Fibroblast of lung (primary cell): ENCODE data around the gene HAND2. TPM values are rescaled to one million over a fixed set of nuclear protein-coding genes. Genes with fewer than 3 reads are reported as not detected.
A peak's percentile ranks its signal among the peaks of the same experiment; 100 is the strongest.

Experiments
- DNase-seq, 2 donors: peaks; one replicate each; pipeline versions ENCODE4 v3.0.0 to v3.0.0-alpha.2; 2010; ENCODE audit warnings: low read depth in 2 of 2
- H2AFZ ChIP-seq: 2 replicates; pipeline ENCODE4 v1.5.1; 2012; ENCODE audit warnings: low read length, control low read depth, inconsistent platforms
- H3K27ac ChIP-seq: 2 replicates; pipeline ENCODE4 v1.5.1; 2011; ENCODE audit warnings: low read length, control low read depth; ENCODE audit not compliant: insufficient read depth
- H3K27me3 ChIP-seq: 2 replicates; pipeline ENCODE4 v1.5.1; 2011; ENCODE audit warnings: mild to moderate bottlenecking, low read length; ENCODE audit not compliant: control insufficient read depth, insufficient read depth
- H3K36me3 ChIP-seq: 2 replicates; pipeline ENCODE4 v1.5.1; 2011; ENCODE audit warnings: low read length; ENCODE audit not compliant: control insufficient read depth, insufficient read depth
- H3K4me1 ChIP-seq: 2 replicates; pipeline ENCODE4 v1.5.1; 2011; ENCODE audit warnings: low read length; ENCODE audit not compliant: control insufficient read depth, insufficient read depth; ENCODE audit errors: extremely low read depth
- H3K4me2 ChIP-seq: 2 replicates; pipeline ENCODE4 v1.5.1; 2011; ENCODE audit warnings: low read length, control low read depth; ENCODE audit not compliant: insufficient read depth; ENCODE audit errors: extremely low read depth
- H3K4me3 ChIP-seq, 4 experiments: fragments of 200-600 bp in 1 of 4; sonication (generic) in 1 of 4; replicated peaks in 1 of 4; 2 replicates each; pipeline ENCODE4 v1.5.1; 2011 to 2016; ENCODE audit warnings: low read length in 4 of 4, low read depth in 3 of 4, mild to moderate bottlenecking in 3 of 4, control low read depth in 2 of 4, inconsistent platforms in 1 of 4, mixed read lengths in 1 of 4; ENCODE audit not compliant: insufficient read depth in 1 of 4; ENCODE audit errors: control extremely low read depth in 1 of 4
- H3K79me2 ChIP-seq: 2 replicates; pipeline ENCODE4 v1.5.1; 2012; ENCODE audit warnings: mild to moderate bottlenecking, low read length, inconsistent platforms; ENCODE audit not compliant: control insufficient read depth, insufficient read depth
- H3K9ac ChIP-seq: 2 replicates; pipeline ENCODE4 v1.5.1; 2011; ENCODE audit warnings: mild to moderate bottlenecking, low read length, control low read depth; ENCODE audit not compliant: insufficient read depth
- H3K9me3 ChIP-seq: 2 replicates; pipeline ENCODE4 v1.5.1; 2012; ENCODE audit warnings: low read depth, low read length; ENCODE audit not compliant: control insufficient read depth, insufficient read depth
- H4K20me1 ChIP-seq: 2 replicates; pipeline ENCODE4 v1.5.1; 2011; ENCODE audit warnings: low read length; ENCODE audit not compliant: control insufficient read depth, insufficient read depth; ENCODE audit errors: extremely low read depth
- EZH2 ChIP-seq: IDR thresholded peaks from 2 replicates; pipeline ENCODE4 v1.5.1; 2012; ENCODE audit warnings: low read length, control low read depth, mild to moderate bottlenecking; ENCODE audit errors: missing control alignments
- polyA plus RNA-seq, 2 donors: library from polyadenylated mRNA; depleted of rRNA in 1 of 2; stranded (reverse) in 1 of 2; unstranded in 1 of 2; fragments of >200 nt; gene quantifications; 2 replicates each; pipeline ENCODE4 v1.2.1, GENCODE V29; 2011 to 2012; ENCODE audit warnings: missing spikeins in 1 of 2
- total RNA-seq: library from RNA; depleted of rRNA; stranded (reverse); fragments of >200 nt; gene quantifications from 2 replicates; pipeline ENCODE4 v1.2.1, GENCODE V29; 2014
- TF ChIP-seq, protein P1 (sequence below), 2 donors: IDR thresholded peaks in 1 of 2; conservative IDR thresholded peaks in 1 of 2; 1 replicate in 1 of 2; 2 replicates in 1 of 2; pipeline ENCODE4 v1.5.1; 2011 to 2012; ENCODE audit warnings: low read length in 2 of 2, control low read depth in 1 of 2, inconsistent platforms in 1 of 2, low read depth in 1 of 2, mild to moderate bottlenecking in 1 of 2

HAND2 gene
- total and polyA plus RNA-seq, 2 donors (not counting 1 experiment from before 2014, with no cell fraction given) = under 0.01 to 0.51 TPM

DNA sequence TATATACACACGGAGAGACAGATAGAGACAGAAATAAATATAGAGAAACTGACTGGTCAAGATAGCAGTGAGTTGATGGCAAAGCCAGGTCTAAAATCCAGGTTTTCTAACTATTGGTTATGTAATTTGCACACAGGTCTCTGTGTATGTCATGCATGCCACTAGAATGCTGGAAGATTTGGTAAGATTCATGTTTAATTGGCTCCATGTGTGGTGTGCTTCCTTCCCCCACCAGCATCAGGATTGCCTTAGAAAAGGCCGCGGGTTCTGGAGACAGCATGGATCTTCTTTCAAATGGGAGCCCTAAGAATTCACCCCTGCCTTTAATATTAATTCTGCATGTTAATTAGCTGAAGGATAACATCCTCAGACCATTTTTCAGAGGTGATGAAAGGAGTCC lies 31.3 kb downstream of the HAND2 start:
- peaks cover 5% of the 10 kb centered on the region for H3K4me1 ChIP-seq
- H4K20me1 ChIP-seq = no peaks in the 10 kb centered on the region
- TF ChIP-seq EZH2 = no peak
- TF ChIP-seq, protein P1, sequence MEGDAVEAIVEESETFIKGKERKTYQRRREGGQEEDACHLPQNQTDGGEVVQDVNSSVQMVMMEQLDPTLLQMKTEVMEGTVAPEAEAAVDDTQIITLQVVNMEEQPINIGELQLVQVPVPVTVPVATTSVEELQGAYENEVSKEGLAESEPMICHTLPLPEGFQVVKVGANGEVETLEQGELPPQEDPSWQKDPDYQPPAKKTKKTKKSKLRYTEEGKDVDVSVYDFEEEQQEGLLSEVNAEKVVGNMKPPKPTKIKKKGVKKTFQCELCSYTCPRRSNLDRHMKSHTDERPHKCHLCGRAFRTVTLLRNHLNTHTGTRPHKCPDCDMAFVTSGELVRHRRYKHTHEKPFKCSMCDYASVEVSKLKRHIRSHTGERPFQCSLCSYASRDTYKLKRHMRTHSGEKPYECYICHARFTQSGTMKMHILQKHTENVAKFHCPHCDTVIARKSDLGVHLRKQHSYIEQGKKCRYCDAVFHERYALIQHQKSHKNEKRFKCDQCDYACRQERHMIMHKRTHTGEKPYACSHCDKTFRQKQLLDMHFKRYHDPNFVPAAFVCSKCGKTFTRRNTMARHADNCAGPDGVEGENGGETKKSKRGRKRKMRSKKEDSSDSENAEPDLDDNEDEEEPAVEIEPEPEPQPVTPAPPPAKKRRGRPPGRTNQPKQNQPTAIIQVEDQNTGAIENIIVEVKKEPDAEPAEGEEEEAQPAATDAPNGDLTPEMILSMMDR (conservative IDR thresholded peaks at IDR 0.05 in 1 of 2, IDR thresholded peaks at IDR 0.05 in 1 of 2; ENCODE audit: low read depth in 1 of 2, low read length in 2 of 2) = no peak
- DNase-seq = no peak
- no peak overlapping the region for H3K4me2 ChIP-seq
- H3K36me3 ChIP-seq = no peaks in the 10 kb centered on the region
- H3K27ac ChIP-seq = no peak overlapping the region
- H3K9ac ChIP-seq = no peak overlapping the region
- H3K9me3 ChIP-seq = no peaks in the 10 kb centered on the region
- no peaks in the 10 kb centered on the region for H3K79me2 ChIP-seq
- no peak overlapping the region for H2AFZ ChIP-seq
- H3K4me3 ChIP-seq = no peak overlapping the region
- H3K27me3 ChIP-seq = peaks cover 26% of the 10 kb centered on the region

GRCh38 chr4:173498023-173498422 lies 32.0 kb downstream of the HAND2 start:
- DNase-seq = no peak
- Histone ChIP-seq H3K79me2 (no peaks in the 10 kb centered on the region), H2AFZ (no peak overlapping the region), H3K27me3 (peaks cover 20% of the 10 kb centered on the region), H3K9ac (no peak overlapping the region), H3K4me2 (no peak overlapping the region), H3K36me3 (no peaks in the 10 kb centered on the region), H3K9me3 (no peaks in the 10 kb centered on the region), H3K27ac (no peak overlapping the region), H3K4me1 (peaks cover 5% of the 10 kb centered on the region), H4K20me1 (no peaks in the 10 kb centered on the region), H3K4me3 (no peak overlapping the region)
- TF ChIP-seq EZH2 = no peak
- TF ChIP-seq, protein P1 (conservative IDR thresholded peaks at IDR 0.05 in 1 of 2, IDR thresholded peaks at IDR 0.05 in 1 of 2; ENCODE audit: low read depth in 1 of 2, low read length in 2 of 2) = no peak

GRCh38 chr4:173494013-173494970 lies 35.7 kb downstream of the HAND2 start:
- H3K4me1 ChIP-seq = peaks cover 18% of the 10 kb centered on the region
- no peaks in the 10 kb centered on the region for H3K79me2 ChIP-seq
- H2AFZ ChIP-seq = peak overlapping the region; percentile 92
- no peaks in the 10 kb centered on the region for H3K27me3 ChIP-seq
- no peak overlapping the region for H3K9ac ChIP-seq
- peak overlapping the region; percentile 33 to 60 (median 38) for H3K4me3 ChIP-seq
- TF ChIP-seq, protein P1 (conservative IDR thresholded peaks at IDR 0.05 in 1 of 2, IDR thresholded peaks at IDR 0.05 in 1 of 2; ENCODE audit: low read depth in 1 of 2, low read length in 2 of 2) = peak; percentile 67 to 84
- TF ChIP-seq EZH2 = no peak
- DNase-seq = peak; percentile 63 to 78
- H4K20me1 ChIP-seq = no peaks in the 10 kb centered on the region
- no peaks in the 10 kb centered on the region for H3K9me3 ChIP-seq
- no peaks in the 10 kb centered on the region for H3K36me3 ChIP-seq
- H3K4me2 ChIP-seq = peak overlapping the region; percentile 94
- H3K27ac ChIP-seq = no peak overlapping the region
